Retinal pigment epithelial cell (primary cell): ENCODE measurements around the gene CD247.

ENCODE experiments used
- DNase-seq: peaks from one replicate; pipeline ENCODE4 v3.0.0-alpha.2; 2010; ENCODE audit warnings: low read depth
- H3K4me3 ChIP-seq: 2 replicates; pipeline ENCODE4 v1.5.1; 2011; ENCODE audit warnings: mild to moderate bottlenecking, low read length, control low read depth, moderate library complexity
- CTCF ChIP-seq: conservative IDR thresholded peaks from 2 replicates; pipeline ENCODE4 v1.5.1; 2011; ENCODE audit warnings: low read depth, low read length, control low read depth, inconsistent platforms

The CD247 gene

GRCh38 chr1:167502719-167503462 is 15.4 kb downstream of the CD247 start:
- no peak for TF ChIP-seq CTCF
- H3K4me3 ChIP-seq: no peak overlapping the region
- DNase-seq: no peak

DNA sequence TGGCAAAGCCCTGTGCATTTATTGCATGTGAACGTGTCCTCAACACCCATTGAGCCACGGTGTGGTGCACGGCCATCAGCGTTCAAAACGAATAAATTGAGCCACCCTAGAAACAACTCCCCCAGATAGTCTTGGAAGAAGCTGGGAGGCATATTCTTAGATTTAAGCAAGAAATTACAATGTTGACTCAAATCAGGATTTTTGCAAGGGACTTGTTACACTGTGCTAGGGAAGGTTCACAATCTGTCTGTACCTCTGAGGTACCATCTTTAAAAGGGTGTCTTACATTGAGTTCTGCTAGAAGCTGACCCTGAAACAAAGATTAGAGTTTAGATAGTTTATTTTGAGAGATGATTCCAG is 16.2 kb downstream of the CD247 start:
- no peak for TF ChIP-seq CTCF
- no peak overlapping the region for H3K4me3 ChIP-seq
- DNase-seq: no peak

- TF ChIP-seq CTCF: no peak
- DNase-seq: no peak
- H3K4me3 ChIP-seq: no peak overlapping the region
These were observed 16.7 kb downstream of the CD247 start for GRCh38 chr1:167501515-167502191.

DNA sequence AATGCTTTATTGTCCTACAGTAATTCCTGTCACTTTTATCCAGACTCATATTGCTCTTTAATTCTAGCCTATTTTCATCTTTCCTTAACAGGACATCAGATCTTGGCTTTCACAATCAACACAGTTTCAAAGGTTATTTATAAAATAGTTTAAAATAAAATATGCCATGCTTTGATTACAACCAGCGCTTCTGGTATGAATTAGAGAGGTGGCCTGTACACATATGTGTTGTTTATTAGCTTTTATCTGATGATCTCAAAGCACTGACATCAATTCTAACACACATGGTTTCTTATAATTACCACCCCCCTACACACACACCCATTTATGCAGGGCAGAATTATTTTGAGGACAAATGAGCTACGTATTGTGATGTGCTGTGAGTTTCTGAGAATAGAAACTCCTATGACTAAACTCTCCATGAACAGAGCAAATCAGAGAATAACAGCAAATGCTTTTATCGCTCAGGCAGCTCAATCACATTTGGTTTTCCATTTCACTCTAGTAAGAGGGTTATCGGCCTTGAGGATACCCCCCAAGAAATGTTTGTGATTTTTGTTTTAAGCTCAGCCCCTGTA is 18.0 kb downstream of the CD247 start:
- H3K4me3 ChIP-seq: no peak overlapping the region
- no peak for DNase-seq
- TF ChIP-seq CTCF: no peak

- no peak overlapping the region for H3K4me3 ChIP-seq
- DNase-seq: no peak
- TF ChIP-seq CTCF: no peak
These were observed 18.6 kb downstream of the CD247 start for GRCh38 chr1:167499664-167500101.

DNA sequence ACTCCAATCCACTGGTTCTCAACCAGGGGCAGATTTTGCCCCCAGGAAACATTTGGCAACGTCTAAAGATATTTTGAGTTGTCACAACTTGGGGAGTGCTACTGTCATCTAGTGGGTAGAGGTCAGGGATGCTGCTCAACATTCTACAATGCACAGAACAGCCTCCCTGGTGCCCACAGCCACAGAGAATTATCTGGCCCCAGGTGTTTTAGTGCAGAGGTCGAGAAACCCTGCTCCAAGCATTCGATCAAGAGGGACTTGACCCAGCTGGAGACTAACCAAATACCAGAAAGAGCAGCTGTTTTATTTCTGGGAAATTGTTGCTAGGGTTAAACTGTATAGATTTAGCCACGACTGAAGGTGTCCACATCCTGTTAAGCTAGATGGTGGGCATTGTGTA is 19.2 kb downstream of the CD247 start:
- TF ChIP-seq CTCF: no peak
- no peak overlapping the region for H3K4me3 ChIP-seq
- no peak for DNase-seq
